GM18867 (cell line): ENCODE results near the gene KDM1A.

Experiments
- ATAC-seq: cut with Tn5 transposase; IDR thresholded peaks from one replicate; pipeline ENCODE4 v1.9.1; 2021; ENCODE audit warnings: mild to moderate bottlenecking, moderate library complexity; ENCODE audit not compliant: unreplicated experiment

Gene KDM1A

DNA sequence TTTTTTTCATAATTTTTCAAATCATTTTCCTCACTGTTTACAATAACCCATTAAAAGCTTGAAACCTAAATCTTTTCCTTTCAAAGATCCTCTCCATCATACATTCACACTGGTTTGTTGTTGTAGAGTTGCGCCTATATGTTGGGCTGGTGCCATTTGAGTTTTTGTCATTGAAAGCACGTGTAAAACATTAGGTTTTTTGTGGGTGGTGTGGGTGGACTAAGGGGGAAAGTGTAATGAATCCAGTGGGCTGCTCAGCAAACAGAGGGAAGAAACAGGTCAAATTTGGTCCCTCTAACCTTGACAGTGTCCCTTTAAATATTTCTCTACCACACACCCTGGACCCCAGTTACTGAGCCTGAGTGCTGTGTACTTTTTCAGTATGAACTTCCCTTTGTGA is 46.8 kb downstream of the KDM1A start:
- ATAC-seq, result no peak

DNA sequence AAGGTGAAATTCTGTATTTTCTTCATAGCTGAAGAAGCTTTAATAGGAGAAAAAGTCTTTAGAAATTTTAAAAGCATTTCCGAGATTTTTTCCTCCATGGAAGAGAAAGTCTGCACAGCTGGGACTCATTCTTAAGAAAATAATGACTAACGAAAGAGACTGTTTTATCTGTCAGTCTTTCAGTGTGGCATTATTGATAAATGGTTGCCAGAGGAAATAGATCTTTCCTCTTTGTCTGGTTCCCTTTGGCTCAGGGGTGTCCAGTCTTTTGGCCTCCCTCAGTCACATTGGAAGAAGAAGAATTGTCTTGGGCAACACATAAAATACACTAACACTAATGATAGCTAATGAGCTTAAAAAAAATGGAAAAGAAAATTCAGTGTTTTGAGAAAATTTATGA is 49.9 kb downstream of the KDM1A start:
- ATAC-seq, result no peak

DNA sequence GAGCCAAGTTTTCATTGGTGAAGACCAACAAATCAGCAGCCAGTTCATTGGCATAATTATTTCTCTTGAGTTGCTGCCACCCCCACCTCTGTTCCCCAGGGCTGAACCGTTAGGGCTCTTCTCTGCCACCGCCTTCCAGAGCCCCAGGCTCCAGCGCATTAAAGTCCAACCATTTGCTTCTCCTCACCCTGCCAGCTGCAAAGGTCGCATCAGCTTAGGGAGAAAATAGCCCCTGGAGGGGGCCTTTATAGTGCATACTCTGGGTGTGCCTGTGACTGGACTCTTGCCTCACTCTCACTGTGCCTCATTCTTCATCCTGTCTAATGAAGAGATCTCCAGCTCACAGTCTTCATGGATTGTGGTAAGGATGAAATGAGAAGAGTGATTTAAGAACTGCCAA is 50.4 kb downstream of the KDM1A start:
- no peak for ATAC-seq

DNA sequence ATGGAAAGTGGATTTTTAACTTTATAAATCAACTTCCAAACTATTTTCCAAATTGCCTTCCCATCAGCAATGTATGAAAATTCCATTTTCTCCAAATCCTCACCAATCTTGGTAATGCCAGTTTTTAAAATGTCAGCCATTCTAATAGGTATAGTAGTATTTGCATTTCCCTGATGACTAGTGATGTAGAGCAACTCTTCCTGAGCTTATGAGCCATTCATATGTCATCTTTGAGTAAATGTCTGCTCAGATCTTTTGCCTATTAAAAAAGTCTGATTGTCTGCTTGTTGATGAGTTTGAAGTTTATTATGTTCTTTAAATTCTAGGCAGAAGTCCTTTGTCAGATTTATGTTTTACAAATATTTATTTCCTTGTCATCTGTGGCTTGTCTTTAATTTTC is 54.7 kb downstream of the KDM1A start:
- no peak for ATAC-seq

DNA sequence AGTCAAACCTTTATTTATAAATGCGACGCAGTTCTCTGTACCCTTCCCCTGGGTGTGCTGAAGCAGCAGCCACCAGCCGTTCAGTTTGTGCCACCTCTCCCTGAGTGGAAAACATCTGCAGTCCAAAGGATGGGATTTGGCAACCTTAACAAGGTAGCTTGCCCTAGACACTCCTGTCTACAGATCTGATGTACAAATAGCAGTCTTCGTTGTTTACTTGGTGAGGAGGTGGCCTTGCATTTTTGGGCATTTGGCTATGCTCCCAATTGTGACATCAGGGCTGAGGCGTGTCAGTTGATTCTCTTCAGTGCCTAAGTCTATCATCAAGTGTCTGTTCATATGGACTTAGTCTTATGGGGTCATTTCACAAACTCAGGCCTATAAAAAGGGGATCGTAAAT is 59.8 kb downstream of the KDM1A start:
- ATAC-seq, result no peak

DNA sequence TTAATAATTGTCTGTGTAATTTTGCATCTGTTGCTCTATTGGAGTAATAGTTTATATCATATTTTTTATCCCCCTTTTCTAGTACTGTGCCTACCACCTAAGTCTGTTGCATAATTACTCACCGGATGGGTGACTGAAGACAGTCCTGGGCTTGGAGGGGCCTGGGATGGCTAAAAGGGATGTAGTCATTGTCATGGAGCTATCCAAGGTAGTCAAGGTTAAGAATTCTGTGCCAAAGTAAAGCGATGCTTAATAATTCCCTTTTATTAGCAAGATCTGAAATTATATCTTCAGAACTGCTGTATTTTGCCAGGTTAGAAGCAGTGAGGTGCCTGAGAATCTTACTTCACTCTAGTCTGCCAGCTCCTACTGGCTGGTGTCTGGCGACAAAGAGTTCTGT is 61.6 kb downstream of the KDM1A start:
- no peak for ATAC-seq

DNA sequence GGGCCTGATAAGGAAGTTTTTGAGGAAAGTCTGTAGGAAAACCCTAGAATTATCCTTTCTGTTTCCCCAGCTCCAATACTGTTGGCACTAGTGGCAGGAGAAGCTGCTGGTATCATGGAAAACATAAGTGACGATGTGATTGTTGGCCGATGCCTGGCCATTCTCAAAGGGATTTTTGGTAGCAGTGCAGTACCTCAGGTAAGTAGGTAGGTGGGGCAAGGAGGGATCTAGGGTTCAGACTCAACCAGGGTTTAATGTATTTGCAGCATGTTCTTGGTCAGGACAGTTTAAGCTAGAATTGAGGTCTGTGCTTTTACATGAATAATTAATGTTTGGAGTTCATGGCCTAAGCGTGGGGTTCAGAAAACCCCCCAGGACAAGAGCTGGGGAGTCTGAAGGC is 62.1 kb downstream of the KDM1A start:
- ATAC-seq, result no peak

DNA sequence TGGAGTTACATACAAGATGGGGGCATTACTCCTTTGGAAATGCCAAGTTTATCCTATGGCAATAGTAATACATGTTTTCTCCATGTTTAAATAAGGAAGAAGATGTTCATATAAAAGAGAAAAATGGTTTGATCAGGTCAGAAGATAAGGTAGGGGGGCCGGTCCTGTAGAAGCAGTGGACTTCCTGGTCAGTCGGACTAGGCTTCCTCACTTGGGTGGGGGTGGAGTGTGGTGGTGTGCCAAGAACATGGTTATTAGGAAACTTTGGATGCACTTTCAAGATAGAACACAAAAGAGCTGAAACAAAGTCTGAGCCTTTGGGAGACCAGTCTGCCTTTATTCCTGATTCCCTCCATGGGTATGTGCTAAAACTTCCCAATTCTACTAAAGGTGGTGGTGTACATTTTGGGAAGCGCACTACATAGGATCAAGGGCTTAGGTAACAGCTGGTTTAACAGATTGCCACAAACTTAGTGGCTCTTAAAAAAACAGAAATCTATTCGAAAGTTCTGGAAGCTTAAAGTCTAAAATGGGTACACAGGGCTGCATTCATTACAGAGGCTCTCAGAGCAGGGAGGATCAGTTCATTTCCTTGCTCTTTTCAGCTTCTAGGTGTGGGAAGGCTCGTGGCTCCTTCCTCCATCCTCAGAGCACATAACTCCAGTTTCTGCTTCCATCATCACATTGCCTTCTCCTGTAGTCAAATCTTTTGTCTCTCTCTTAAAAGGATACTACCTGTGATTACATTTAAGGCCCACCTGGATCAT is 64.6 kb downstream of the KDM1A start:
- ATAC-seq, result no peak

DNA sequence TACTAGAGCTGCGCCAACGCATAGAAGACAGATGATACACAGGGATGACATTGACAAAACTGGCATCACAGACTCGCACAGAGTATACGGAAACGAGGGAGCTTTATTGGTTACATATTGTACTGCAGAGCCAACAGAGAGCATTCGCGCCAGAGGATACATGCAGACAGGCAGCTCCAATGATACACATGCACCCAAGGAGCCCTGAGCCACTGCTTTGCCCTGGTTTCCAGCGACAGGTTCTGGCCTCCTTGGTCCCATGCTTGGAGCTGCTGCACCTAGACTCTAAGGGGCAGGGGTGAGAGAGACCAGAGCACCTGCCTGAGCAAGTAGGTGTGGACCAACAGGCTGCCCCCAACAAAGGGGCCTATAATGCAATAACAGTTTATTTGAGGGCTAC is 65.6 kb downstream of the KDM1A start:
- ATAC-seq, result no peak

DNA sequence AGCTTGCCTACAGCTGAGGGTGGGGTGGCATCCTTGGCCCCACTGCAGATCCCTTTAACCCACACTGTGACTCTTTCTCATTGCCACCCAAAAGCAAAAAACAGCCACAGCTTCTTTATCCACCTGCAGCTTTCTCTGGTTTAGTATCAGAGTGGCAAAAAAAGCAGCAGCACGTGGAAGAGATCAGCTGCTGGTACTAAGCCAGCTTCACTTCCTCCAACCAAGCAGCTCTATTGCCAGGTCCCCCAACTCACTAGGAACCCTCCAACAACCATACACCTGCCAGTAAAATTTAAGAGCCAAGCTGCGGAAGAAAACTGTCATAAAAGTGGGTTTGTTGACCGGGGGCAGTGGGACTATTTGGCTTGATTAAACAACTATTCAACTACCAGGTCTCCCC is 66.4 kb downstream of the KDM1A start:
- ATAC-seq, result no peak

DNA sequence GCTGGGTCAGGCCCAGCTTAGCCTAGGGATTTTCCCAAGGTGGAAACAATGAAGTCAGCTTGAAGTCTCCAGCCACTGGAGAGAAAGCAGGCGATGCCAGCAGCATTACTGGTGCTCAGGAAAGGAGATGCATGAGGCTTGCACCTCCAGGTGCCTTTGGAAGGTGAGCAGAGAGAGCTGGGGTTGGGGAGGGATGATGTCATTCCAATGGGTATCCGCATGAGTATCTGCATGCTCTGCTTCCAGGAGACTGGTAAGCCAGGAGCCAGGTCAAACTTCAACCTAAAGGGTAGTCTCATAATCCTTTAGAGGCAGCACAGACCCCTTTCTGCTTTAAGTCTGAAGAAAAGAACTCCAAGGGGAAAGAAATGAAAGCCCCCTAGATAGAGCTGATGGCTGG is 68.8 kb downstream of the KDM1A start:
- ATAC-seq, result no peak

DNA sequence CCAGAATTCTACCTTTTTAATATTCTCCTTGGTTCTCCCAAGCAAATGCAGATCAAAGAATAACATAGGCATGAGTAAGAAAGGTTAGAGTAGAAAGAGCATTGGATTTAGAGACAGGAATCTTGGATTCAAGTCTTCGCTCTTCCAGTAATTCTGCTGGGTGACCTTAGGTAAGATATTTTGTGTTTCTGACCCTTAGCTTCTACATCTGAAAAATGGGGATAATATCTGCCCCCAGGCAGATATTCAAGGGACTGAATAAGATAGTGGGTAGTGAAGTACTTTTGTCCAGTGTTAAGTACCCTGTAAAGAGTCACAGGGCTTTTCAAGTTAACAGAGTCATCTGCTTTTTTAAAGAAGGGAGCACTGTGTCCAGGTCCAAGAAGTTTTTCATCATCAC is 70.8 kb downstream of the KDM1A start:
- ATAC-seq, result no peak

DNA sequence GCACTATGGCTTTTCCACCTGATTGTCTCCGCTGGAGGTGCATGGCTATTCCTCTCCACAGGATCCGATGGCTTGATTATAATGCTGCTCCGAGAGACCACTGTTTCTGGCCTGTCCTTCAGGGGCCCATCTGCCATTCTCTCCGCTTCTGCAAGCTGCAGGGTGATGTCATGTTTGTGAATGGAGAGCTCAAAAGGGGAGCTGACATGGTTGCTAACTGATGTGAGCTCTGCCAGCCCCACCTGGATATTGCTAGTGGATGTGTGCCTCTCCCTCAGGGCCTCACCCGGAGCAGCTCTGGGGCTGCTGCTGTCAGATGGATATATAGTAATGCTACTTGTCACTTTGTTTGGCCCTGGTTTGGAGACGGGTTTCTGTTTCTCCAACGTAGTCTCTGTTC is 72.3 kb downstream of the KDM1A start:
- ATAC-seq, result no peak

DNA sequence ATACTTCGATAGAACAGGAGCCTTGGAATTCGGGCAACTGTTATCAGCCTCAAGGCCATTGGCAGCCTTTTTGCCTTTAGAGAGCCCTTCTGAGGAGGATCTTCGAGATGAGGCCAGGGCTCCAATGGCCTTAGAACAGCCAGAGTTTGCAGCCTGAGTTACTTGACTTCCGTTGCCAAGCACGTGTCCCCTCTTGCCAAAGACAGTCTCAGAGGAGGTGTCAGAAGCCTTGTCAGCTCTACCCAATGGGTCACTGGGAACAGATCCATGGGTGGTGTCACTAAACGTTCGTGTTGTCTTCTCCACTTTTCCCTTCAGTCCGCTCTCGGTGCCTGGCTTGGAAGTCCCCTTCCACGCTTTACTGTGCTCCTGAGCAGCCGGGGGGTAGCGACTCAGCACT is 73.2 kb downstream of the KDM1A start:
- no peak for ATAC-seq

DNA sequence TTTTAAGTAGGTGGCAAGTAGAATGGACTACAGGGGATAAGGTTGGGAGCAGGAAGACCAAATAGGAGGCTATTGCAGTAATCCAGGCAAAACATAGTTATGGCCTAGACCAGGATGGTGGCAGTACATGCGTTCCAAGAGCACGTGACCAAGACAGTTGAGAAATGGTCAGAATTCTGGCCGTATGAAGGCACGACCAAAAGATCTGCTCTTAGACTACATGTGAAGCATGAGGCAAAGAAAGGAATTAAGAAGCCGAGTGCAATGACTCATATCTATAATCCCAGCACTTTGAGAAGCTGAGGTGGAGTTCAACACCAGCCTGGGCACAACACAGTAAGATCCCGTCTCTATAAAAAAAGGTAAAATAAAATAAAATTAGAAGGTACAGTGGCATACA is 78.0 kb downstream of the KDM1A start:
- no peak for ATAC-seq

DNA sequence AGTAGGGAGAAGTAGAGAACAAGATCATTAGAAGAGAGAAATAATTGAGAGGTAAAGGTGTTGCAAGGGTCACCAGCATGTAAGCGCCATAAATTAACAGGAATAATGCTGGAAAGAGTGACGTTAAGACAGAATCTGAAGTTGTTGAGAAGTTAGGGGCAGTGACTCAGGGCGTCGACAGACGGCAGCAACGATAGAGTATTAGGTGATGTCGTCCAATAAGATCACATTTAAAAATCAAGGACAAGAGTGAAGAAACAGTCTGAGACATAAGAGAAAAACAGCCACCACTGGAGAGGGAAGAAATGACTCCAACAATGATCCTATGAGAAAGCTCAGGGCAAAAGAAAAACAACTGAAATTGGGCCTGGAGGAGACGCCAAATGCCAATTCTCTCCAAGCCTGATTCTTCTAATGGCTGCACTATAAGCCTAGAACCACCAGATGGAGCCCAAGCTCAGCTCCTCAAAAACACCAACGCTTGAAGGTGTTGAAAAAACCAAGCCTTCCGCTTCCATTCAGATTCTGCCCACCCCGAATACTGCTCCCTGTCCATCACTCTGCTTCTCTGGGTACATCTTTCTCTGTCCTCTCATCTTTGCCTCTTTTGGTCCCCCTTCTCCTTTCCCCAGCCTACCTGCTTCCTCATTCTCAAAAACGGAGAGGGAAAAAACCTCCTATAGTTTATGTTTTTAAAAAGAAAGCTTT is 79.3 kb downstream of the KDM1A start:
- no peak for ATAC-seq

DNA sequence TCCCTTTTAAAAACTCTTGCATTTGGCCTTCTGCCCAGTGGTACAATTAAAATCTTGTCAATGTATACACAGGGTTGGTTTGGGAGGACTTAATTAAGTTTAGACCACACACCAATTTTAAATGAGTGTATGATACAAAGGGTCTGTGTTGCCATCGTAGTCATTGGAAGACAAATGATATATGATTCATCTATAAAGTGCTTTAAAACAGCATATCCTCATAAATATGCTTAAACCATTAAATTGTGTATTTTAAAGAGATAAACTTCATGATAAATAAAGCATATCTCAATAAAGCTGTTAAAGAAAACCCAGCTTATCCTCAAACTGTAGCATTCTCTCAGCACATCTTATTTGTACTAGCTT is 79.9 kb downstream of the KDM1A start:
- ATAC-seq, result no peak

DNA sequence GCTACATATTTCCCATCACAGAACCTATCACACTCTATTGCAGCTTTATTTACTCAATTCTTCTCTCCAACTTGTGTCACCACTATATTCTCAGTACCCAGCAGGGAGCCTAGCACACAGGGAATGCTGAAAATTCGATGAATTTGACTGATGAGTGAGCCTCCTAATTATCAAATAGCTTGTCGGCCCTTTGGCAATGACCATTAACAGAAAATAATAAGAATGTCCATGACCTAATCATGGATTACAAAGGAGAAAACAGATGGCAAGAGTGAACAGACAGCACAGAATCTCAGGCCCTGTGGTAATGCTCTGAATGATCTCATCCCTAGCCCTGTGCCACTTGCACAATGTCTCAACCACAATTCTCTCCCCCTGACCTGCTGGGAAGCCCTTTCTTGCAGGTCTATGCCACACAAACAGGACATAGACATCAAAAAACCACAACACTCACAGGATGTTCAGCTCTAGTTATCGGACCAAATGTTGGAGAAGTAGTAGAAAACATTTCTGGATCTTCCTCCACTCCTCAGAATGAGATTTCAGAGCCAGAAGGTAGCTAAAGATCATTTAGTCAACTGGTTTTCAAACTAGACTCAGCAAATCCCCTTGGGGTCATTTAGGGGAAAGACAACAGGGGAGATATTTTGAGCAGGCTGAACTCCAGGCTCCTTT is 80.9 kb downstream of the KDM1A start:
- no peak for ATAC-seq

DNA sequence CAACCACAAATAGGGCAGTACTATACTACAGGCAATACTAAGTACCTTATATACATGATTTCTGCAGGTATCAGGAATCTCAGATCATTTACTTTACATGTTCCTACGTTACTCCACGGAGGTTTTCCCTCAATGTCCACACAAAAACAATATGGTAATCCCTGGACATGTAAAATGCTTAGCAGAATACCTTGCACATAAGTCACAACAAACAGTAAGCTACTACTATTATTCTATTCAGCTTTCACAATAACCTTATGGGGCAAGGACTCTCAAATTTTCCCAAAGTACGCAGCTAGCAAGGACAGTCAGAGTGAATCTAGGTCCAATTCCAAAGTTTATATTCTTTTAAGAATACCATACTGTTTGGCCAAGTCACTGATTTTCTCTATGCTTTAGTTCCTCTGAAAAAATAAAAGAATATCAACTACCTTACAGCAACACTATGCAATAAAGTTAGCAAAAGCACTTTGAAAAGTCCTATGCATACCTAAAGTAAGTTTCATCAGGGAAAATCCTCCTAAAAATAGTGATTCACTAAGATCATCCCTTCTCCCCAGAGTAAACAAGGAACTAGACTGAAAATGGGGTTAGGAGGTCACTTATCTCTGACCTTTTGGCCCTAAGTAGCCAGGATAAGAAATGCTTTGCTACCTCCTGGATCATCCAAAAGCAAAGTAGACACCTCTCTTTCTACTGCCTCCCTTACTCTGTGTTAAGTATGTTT is 82.0 kb downstream of the KDM1A start:
- ATAC-seq, result no peak

DNA sequence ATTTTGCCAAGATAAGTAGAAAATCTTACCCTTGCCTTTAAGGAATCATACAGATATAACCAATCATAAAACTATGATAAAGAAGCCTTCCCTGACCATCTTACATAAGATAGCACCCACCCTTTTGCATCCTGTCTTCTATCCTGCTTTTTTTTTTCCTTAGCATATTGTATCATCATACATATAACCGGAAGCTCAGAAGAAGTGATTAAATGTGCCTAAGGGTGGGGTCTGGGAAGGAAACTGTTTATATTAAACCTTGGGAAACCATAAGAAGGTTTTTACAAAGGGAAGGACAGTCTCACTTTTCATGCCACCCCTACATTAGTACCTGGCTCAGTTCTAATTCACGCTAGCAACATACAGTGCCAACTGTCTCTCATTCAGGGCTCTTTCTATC is 82.6 kb downstream of the KDM1A start:
- no peak for ATAC-seq

DNA sequence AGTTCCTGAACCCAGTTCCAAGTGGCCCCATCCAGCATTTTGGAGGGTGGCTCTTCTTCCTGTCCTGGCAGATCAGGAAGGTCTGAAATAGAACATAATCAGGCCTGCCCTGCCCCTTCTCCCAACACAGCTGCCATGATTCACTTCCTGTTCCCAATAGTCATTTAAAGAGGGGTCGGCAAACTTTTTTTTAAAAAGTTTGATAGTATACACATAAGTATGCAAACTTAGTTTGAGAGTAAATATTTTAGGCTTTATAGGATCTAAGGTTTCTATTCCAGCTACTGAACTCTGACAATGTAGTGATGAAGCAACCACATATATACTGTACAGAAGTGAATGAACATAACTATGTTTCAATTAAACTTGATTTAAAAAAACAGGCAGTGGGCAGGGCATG is 83.0 kb downstream of the KDM1A start:
- ATAC-seq, result no peak
